Gastrocnemius medialis (tissue), 4 donors: ENCODE data around the gene IL22RA1.

Experiments used
- POLR2A ChIP-seq, 2 donors: fragments of 450-650 bp; IDR thresholded peaks; one replicate each; pipeline ENCODE4 v1.6.1; 2017; ENCODE audit warnings: antibody characterized with exemption in 2 of 2, mild to moderate bottlenecking in 2 of 2, moderate library complexity in 2 of 2
- TF ChIP-seq, protein P1 (sequence below), 5 experiments: fragments of 450-650 bp in 3 of 5; fragments of 200-600 bp in 2 of 5; sonication (generic) in 2 of 5; IDR thresholded peaks in 4 of 5; conservative IDR thresholded peaks in 1 of 5; 1 replicate in 4 of 5; 2 replicates in 1 of 5; pipeline ENCODE4 v1.5.1; 2016 to 2019; ENCODE audit warnings: antibody characterized with exemption in 5 of 5, mild to moderate bottlenecking in 3 of 5, moderate library complexity in 3 of 5

- TF ChIP-seq, protein P1, sequence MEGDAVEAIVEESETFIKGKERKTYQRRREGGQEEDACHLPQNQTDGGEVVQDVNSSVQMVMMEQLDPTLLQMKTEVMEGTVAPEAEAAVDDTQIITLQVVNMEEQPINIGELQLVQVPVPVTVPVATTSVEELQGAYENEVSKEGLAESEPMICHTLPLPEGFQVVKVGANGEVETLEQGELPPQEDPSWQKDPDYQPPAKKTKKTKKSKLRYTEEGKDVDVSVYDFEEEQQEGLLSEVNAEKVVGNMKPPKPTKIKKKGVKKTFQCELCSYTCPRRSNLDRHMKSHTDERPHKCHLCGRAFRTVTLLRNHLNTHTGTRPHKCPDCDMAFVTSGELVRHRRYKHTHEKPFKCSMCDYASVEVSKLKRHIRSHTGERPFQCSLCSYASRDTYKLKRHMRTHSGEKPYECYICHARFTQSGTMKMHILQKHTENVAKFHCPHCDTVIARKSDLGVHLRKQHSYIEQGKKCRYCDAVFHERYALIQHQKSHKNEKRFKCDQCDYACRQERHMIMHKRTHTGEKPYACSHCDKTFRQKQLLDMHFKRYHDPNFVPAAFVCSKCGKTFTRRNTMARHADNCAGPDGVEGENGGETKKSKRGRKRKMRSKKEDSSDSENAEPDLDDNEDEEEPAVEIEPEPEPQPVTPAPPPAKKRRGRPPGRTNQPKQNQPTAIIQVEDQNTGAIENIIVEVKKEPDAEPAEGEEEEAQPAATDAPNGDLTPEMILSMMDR (IDR thresholded peaks at IDR 0.05 in 4 of 5, conservative IDR thresholded peaks at IDR 0.05 in 1 of 5), result no peak
- TF ChIP-seq POLR2A (IDR thresholded peaks at IDR 0.05), result peak; percentile 5 to 28
These were observed 16.3 kb downstream of the IL22RA1 start for GRCh38 chr1:24126672-24127023.
